Measurements from ENCODE around the gene PPP1R14C.
"Not testable (repeated sequence)": the region's sequence is repeated elsewhere in the genome, so short reads cannot be mapped to it uniquely, and the experiment has no call there.

The PPP1R14C gene, protein sequence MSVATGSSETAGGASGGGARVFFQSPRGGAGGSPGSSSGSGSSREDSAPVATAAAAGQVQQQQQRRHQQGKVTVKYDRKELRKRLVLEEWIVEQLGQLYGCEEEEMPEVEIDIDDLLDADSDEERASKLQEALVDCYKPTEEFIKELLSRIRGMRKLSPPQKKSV

GRCh38 chr6:150142670-150143515, at the start of gene PPP1R14C:
Gene PPP1R14C, plus strand, starts transcription at chr6:150143044. Its CDS starts 149 bp downstream, at chr6:150143193.
- no peak for DNase-seq (ENCODE audit: low read depth)

DNA sequence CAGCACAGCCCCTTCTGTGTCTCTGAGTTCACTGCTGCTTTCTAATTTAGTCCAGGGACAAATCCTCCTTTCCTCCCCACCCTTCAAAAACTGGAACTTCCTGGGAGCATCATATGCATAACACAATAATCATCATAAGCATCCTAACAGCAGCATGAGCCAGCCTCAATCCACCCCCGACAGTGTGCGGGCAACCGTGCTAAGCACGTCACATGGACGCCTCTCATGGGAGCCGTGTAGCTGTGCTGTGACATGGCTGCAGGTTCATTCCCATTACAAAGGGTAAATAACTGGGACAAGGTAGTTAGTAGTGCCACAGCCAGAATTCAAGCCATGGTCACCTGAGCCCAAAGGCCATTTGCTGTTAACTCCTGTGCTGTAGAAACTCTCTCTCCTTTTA, 49.4 kb upstream of the PPP1R14C start:
- DNase-seq (ENCODE audit: low read depth), result no peak

- no peak for DNase-seq (ENCODE audit: low read depth)
Observed at GRCh38 chr6:150098155-150098554, 44.7 kb upstream of the PPP1R14C start.

DNA sequence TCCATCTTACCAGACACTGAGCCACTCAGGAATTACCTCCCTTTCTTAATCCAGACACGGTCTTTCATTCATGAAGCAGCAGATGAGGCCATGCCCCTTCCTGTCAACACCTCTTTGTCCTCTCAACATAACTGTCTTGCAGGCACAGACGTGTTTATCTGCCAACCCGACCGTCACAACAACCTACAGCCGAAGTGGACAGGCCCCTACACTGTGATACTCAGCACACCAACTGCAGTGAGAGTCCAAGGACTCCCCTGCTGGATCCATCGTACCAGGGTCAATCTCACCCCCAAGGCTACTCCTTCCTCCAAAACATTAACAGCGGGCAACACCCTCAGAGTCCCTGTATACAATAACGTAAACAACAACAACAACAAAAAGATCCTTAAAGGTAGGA, 43.3 kb upstream of the PPP1R14C start:
- DNase-seq (ENCODE audit: low read depth), result no peak

DNA sequence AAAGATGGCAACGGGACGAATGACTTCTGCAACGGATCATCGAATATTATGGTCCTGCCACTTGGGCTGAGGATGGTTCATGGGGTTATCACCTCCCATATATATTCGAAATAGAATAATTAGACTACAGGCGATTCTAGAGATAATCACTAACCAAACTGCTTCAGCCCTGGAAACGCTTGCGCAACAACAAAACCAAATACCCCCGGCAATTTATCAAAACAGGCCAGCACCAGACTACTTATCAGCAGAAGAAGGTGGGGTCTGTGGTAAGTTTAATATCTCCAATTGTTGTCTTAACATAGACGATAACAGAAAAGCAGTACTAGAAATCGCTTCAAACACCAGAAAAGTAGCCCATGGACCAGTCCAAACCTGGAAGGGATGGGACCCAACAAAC, 42.9 kb upstream of the PPP1R14C start:
- DNase-seq (ENCODE audit: low read depth), result no peak

GRCh38 chr6:150100745-150101144, 42.1 kb upstream of the PPP1R14C start:
- DNase-seq (ENCODE audit: low read depth), result no peak

GRCh38 chr6:150102750-150103270, 40.0 kb upstream of the PPP1R14C start:
- no peak for DNase-seq (ENCODE audit: low read depth)

DNA sequence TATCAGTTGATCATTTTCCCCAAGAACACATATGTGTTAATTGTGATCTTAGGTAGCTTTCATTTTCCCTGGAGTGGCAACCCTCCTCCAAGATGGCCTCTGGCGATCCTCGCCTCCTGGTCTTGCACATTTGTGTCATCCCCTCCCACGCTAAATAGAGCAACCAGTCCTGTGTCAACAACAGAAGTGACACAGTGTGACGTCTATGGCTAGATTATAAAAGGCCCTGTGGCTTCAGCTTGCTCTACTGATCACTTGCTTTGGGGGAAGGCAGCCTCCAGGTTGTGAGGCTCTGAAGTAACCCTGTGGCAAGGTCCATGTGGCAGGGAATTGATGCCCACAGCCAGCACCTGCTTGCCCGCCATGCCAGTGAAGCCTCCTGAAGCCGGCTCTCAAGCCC, 30.6 kb upstream of the PPP1R14C start:
- no peak for DNase-seq (ENCODE audit: low read depth)

DNA sequence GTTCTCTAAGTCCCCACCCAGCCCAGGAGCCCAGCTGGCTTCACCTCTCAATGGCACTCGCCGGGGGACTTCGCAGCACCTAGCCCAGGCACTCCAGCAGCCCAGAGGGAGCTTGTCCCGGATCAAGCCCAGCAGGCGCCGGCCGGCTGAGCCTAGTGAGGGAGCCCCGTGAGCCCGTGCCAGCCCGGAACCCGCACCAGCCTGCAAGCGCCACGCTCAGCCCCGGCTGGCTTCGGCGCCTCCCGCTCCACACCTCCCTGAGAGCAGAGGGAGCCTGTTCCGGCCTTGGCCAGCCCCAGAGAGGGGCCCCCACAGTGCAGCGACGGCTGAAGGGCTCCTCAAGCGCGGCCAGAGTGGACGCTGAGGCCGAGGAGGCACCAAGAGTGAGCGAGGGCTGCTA, 27.1 kb upstream of the PPP1R14C start:
- no peak for DNase-seq (ENCODE audit: low read depth)

- DNase-seq (ENCODE audit: low read depth), result no peak
Observed at GRCh38 chr6:150116200-150116800, 26.5 kb upstream of the PPP1R14C start.

DNA sequence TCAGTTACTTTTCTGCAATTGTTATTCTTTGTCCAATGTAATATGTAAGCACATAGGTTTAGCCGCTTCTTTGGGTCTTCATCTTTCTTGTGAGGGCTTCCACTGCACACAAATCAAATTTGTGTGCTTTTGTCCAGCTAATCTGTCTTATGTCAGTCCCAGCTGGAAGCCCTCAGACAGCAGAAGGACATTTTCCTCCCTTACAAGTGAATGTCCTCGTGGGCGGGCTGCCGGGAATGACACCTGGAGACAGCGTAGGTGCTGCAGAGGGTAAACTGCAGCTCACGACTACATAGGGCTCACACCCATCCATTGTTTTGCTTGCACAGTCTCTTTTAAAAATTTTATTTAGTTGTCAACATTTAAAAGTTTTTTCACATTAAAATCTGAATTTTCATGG, 24.6 kb upstream of the PPP1R14C start:
- DNase-seq (ENCODE audit: low read depth), result no peak

- no peak for DNase-seq (ENCODE audit: low read depth)
Observed at GRCh38 chr6:150118627-150119026, 24.2 kb upstream of the PPP1R14C start.

GRCh38 chr6:150119173-150119572, 23.7 kb upstream of the PPP1R14C start:
- DNase-seq (ENCODE audit: low read depth), result no peak

GRCh38 chr6:150123645-150124044, 19.2 kb upstream of the PPP1R14C start:
- no peak for DNase-seq (ENCODE audit: low read depth)

DNA sequence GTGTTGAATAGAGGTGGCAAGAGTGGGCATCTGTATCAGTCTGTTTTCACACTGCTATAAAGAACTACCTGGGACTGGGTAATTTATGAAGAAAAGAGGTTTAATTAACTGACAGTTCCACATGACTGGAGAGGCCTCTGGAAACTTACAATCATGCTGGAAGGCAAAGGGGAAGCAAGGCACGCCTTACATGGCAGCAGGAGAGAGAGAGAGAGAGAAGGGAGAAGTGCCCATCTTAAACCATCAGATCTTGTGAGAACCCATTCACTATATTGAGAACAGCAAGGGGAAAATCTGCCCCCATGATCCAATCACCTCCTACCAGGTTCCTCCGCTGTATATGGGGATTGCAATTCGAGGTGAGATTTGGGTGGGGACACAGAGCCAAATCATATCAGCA, 18.6 kb upstream of the PPP1R14C start:
- no peak for DNase-seq (ENCODE audit: low read depth)

GRCh38 chr6:150126641-150127291, 16.1 kb upstream of the PPP1R14C start:
- no peak for DNase-seq (ENCODE audit: low read depth)

GRCh38 chr6:150128425-150128824, 14.4 kb upstream of the PPP1R14C start:
- DNase-seq (ENCODE audit: low read depth), result no peak

DNA sequence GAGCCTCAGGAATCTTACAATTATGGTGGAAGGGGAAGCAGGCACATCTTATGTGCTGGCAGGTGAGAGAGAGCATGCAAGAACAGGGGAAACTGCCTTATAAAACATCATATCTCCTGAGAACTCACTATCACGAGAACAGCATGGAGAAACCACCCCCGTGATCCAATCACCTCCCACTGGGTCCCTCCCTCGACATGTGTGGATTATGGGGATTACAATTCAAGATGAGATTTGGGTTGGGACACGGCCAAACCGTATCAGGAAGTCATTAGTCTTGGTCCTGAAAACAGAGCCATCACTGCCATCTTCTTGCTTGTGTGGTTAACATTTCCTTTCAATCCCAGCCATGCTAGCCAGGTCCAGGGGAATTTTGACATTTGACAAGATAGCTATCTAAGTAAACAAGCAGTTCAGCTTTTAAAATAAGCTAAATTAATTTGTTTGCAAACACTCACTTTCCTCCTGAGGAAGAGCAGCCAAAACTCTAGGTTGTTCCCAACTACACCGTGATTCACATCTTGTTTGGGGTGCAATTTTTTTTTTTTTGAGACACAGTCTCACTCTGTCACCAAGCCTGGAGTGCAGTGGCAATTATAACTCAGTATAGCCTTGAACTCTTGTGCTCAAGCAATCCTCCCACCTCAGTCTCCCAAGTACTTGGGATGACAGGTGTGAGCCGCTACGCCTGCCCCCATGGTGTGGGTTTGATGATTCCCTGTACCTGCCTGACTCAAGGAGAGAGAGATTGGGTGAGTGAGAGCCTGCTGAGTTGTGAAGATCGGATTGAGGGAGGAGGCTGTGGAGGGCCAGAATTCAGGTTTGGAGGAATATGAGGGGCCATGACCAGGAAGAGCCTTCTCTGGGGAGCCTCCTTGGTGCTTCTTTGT, 13.0 kb upstream of the PPP1R14C start:
- DNase-seq (ENCODE audit: low read depth), result no peak

DNA sequence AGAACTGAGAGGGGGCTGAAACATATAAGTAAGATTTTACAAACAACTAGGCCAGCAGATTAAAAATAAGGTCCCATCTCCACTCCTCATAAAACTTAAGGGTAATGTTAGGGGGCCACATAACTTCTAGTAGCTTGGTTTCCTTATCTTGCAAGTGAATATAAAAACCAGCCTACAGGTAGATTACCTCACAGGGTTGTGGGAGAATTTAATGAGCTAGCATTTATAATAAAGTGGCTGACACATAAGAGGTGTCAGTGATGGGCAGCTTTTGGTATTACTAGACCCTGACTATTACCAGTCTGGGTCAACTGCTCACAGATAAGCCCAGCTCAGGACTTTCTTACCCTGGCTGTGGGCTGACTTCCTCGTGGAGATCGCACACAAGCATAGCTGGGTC, 9.2 kb upstream of the PPP1R14C start:
- DNase-seq (ENCODE audit: low read depth), result no peak

DNA sequence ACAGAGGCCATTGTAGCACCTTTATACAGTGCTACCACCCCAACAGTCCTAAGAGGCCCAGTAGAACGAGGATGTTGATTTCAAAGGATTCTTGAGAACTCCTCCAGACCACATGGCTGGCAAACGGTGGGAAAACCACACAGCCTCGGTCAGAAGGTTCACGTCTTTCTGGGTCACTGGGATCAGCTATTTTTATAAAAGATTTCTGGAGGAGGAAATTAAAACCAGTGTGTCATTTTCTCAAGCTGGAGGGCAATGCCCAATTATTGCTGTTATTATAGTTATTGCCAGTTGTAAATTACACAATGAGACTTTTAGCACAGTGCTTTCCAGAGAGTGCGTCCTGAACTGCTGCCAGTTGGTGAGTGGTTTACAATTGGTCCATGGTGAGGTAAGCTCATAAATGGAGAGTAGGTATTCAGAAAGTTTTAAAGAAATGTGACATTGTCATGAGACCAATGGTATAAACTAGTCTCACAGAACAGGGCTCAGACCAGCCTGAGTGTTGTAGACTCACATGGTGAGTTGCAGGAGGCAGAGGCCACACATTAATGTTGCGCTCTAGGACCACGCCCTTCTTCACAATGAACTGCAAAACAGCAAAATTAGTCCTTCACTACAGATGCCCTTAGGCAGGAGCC, 8.4 kb upstream of the PPP1R14C start:
- no peak for DNase-seq (ENCODE audit: low read depth)

DNA sequence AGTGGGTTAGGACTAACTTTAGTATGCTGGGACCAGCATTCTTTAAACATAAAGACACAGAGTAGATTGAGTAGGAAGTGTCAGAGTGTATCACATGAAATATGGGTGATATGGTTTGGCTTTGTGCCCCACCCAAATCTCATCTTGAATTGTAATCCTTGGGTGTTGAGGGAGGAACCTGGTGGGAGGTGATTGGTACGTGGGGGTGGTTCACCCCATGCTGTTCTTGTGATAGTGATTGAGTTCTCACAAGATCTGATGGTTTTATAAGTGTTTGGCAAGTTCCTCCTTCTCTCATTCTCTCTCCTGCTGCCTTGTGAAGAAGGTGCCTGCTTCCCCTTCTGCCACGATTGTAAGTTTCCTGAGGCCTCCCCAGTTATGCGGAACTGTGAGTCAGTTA, 5.1 kb upstream of the PPP1R14C start:
- not testable (repeated sequence) for DNase-seq (ENCODE audit: low read depth)

Measured in stimulated activated CD8-positive, alpha-beta memory T cell treated with anti-CD3 and anti-CD28 coated beads, Interleukin-12 subunit alpha, Interleukin-12 subunit beta, amount 100 ng/mL, for 1 hour (primary cell).